Keratinocyte (primary cell): ENCODE data around the gene SERPINA4.

ENCODE experiments used
- CTCF ChIP-seq, 3 experiments: IDR thresholded peaks in 1 of 3; conservative IDR thresholded peaks in 1 of 3; optimal IDR thresholded peaks in 1 of 3; 2 replicates in 2 of 3; 3 replicates in 1 of 3; pipeline versions ENCODE3 to v1.5.1; 2011; ENCODE audit warnings: low read length in 3 of 3, mild to moderate bottlenecking in 3 of 3, moderate library complexity in 2 of 3, control low read depth in 1 of 3, inconsistent platforms in 1 of 3; ENCODE audit not compliant: insufficient read depth in 2 of 3; ENCODE audit errors: extremely low read depth in 1 of 3
- EZH2 ChIP-seq: IDR thresholded peaks from one replicate; pipeline ENCODE4 v1.6.1; 2012; ENCODE audit warnings: inconsistent platforms, mild to moderate bottlenecking, low read length, moderate library complexity

- TF ChIP-seq CTCF (optimal IDR thresholded peaks at IDR 0.05 in 1 of 3, IDR thresholded peaks at IDR 0.05 in 1 of 3, conservative IDR thresholded peaks at IDR 0.05 in 1 of 3; ENCODE audit: extremely low read depth in 1 of 3, insufficient read depth in 2 of 3, low read length in 3 of 3) = no peak
- no peak for TF ChIP-seq EZH2
Measured at GRCh38 chr14:94539181-94539580, 22.1 kb upstream of the SERPINA4 start.
